Lung (tissue), 12 donors: ENCODE results near the gene C4orf51. TPM values are rescaled to one million over a fixed set of nuclear protein-coding genes. Genes with fewer than 3 reads are reported as not detected.

ENCODE experiments used
- ATAC-seq: fragments of 200-7000 bp; cut with Tn5 transposase; one replicate; pipeline ENCODE4 v1.9.1; 2020; ENCODE audit warnings: moderate number of reproducible peaks; ENCODE audit not compliant: insufficient read depth, low FRiP score
- DNase-seq, 3 donors: peaks; one replicate each; pipeline ENCODE4 v3.0.0-alpha.2; 2013 to 2017
- H3K27ac ChIP-seq, 2 donors: one replicate each; pipeline ENCODE4 v1.5.1; 2013; ENCODE audit warnings: mild to moderate bottlenecking in 2 of 2, moderate library complexity in 2 of 2, control low read depth in 1 of 2, inconsistent platforms in 1 of 2, low read depth in 1 of 2, low read length in 1 of 2
- H3K27me3 ChIP-seq, 3 donors: one replicate each; pipeline ENCODE4 v1.5.1; 2013; ENCODE audit warnings: low read length in 2 of 3; ENCODE audit not compliant: control insufficient read depth in 3 of 3, insufficient read depth in 3 of 3
- H3K36me3 ChIP-seq, 4 donors: one replicate each; pipeline ENCODE4 v1.5.1; 2013; ENCODE audit warnings: low read length in 4 of 4, mild to moderate bottlenecking in 1 of 4, moderate library complexity in 1 of 4; ENCODE audit not compliant: control insufficient read depth in 4 of 4, insufficient read depth in 4 of 4
- H3K4me1 ChIP-seq, 5 donors: one replicate each; pipeline ENCODE4 v1.5.1; 2013; ENCODE audit warnings: low read length in 5 of 5, mild to moderate bottlenecking in 2 of 5, moderate library complexity in 1 of 5; ENCODE audit not compliant: control insufficient read depth in 5 of 5, insufficient read depth in 5 of 5
- H3K4me3 ChIP-seq: one replicate; pipeline ENCODE4 v1.5.1; 2013; ENCODE audit warnings: mild to moderate bottlenecking, control low read depth, moderate library complexity
- H3K9ac ChIP-seq, 2 donors: one replicate each; pipeline ENCODE4 v1.5.1; 2013; ENCODE audit warnings: low read length in 2 of 2, control low read depth in 1 of 2; ENCODE audit not compliant: insufficient read depth in 1 of 2
- H3K9me3 ChIP-seq, 4 donors: one replicate each; pipeline ENCODE4 v1.5.1; 2013; ENCODE audit warnings: low read length in 3 of 4, mild to moderate bottlenecking in 1 of 4, moderate library complexity in 1 of 4; ENCODE audit not compliant: control insufficient read depth in 4 of 4, insufficient read depth in 3 of 4
- CTCF ChIP-seq: IDR thresholded peaks from 2 replicates; pipeline ENCODE4 v1.5.1; 2012; ENCODE audit warnings: mild to moderate bottlenecking; ENCODE audit errors: control extremely low read depth, extremely low read depth
- WGBS, 2 donors: extraction: QIAGEN DNeasy Blood & Tissue Kit; methylation state at CpG; one replicate each; pipeline ENCODE4 v1.1.7; 2013; 5-methylcytosine and 5-hydroxymethylcytosine counted together
- polyA plus RNA-seq, 2 donors: library from polyadenylated mRNA; stranded (reverse); fragments of 200-250 nt; gene quantifications; one replicate each; pipeline ENCODE4 v1.2.1, GENCODE V29; 2013
- total RNA-seq, 2 donors: library from RNA; depleted of rRNA in 1 of 2; stranded (reverse); fragments of >200 nt in 1 of 2; gene quantifications; one replicate each; pipeline ENCODE4 v1.2.1, GENCODE V29; 2014 to 2021
- donor health status: control.
- donor health status: control.
- donor health status: Bipolar disorder and iron deficiency.
- donor health status: healthy.
- donor health status: DM: yes; HTN: yes; CAD: no.

The C4orf51 gene
- total and polyA plus RNA-seq, 4 donors, result not detected

GRCh38 chr4:145740806-145741205 lies 60.9 kb downstream of the C4orf51 start:
- TF ChIP-seq CTCF, result no peak
- H3K36me3 ChIP-seq, result no peaks in the 10 kb centered on the region
- H3K9ac ChIP-seq, result no peak overlapping the region
- H3K9me3 ChIP-seq, result peaks cover 0 to 3% (median 0%) of the 10 kb centered on the region in 4 donors
- no peak overlapping the region for H3K4me3 ChIP-seq
- ATAC-seq (no peak), DNase-seq (peak in 1 of 3 donors; percentile 37)
- WGBS, 2 donors, result 73 to 93% methylated on average over 2 of the region's 2 CpGs
- H3K27ac ChIP-seq, result no peak overlapping the region
- no peaks in the 10 kb centered on the region for H3K27me3 ChIP-seq
- H3K4me1 ChIP-seq, result peaks cover 0 to 23% (median 7%) of the 10 kb centered on the region in 5 donors

- Histone ChIP-seq H3K27ac (no peak overlapping the region), H3K9ac (no peak overlapping the region), H3K4me1 (peaks cover 0 to 13% (median 0%) of the 10 kb centered on the region in 5 donors), H3K36me3 (no peaks in the 10 kb centered on the region), H3K27me3 (no peaks in the 10 kb centered on the region), H3K4me3 (no peak overlapping the region), H3K9me3 (no peaks in the 10 kb centered on the region)
- TF ChIP-seq CTCF, result no peak
- ATAC-seq (no peak), DNase-seq (no peak)
- 92% methylated on average over 2 of the region's 2 CpGs for WGBS, 2 donors
Observed at GRCh38 chr4:145743641-145744040, 63.7 kb downstream of the C4orf51 start.

GRCh38 chr4:145755802-145756201 lies 75.9 kb downstream of the C4orf51 start:
- DNase-seq (no peak), ATAC-seq (no peak)
- Histone ChIP-seq H3K4me1 (no peaks in the 10 kb centered on the region), H3K27ac (no peak overlapping the region), H3K9ac (no peak overlapping the region), H3K27me3 (no peaks in the 10 kb centered on the region), H3K36me3 (peaks cover 2 to 8% (median 7%) of the 10 kb centered on the region in 4 donors), H3K4me3 (no peak overlapping the region), H3K9me3 (peaks cover 0 to 5% (median 0%) of the 10 kb centered on the region in 4 donors)
- TF ChIP-seq CTCF, result no peak
- 86 to 92% methylated on average over 2 of the region's 2 CpGs for WGBS, 2 donors

GRCh38 chr4:145756244-145756643 lies 76.3 kb downstream of the C4orf51 start:
- TF ChIP-seq CTCF, result no peak
- Histone ChIP-seq H3K4me1 (no peaks in the 10 kb centered on the region), H3K9me3 (peaks cover 0 to 5% (median 0%) of the 10 kb centered on the region in 4 donors), H3K9ac (no peak overlapping the region), H3K36me3 (peaks cover 6 to 12% (median 8%) of the 10 kb centered on the region in 4 donors), H3K4me3 (no peak overlapping the region), H3K27me3 (no peaks in the 10 kb centered on the region), H3K27ac (no peak overlapping the region)
- 93% methylated on average over 1 of the region's 1 CpG for WGBS, 2 donors
- DNase-seq (no peak), ATAC-seq (no peak)
